B cell (primary cell): ENCODE data around the gene IL1RAPL1. TPM values are rescaled to one million over a fixed set of nuclear protein-coding genes. Genes with fewer than 3 reads are reported as not detected.

ENCODE experiments used
- ATAC-seq: fragments of 200-7000 bp; cut with Tn5 transposase; one replicate; pipeline ENCODE4 v1.10.0; 2021; ENCODE audit warnings: low read depth, mild to moderate bottlenecking, moderate number of reproducible peaks, moderate library complexity
- CTCF ChIA-PET: fragments of 350-600 bp; sonication (Branson Sonifier 250); formaldehyde crosslinking; loops from one replicate; lab custom pipeline; 2021; ENCODE audit warnings: antibody characterized with exemption, inconsistent platforms; lab: Charles Lee
- POLR2A ChIA-PET: fragments of 350-600 bp; sonication (Branson Sonifier 250); formaldehyde crosslinking; loops from one replicate; lab custom pipeline; 2021; ENCODE audit warnings: antibody characterized with exemption; lab: Charles Lee
- DNase-seq: peaks from one replicate; pipeline ENCODE4 v3.0.0; 2013
- H2AFZ ChIP-seq: 2 replicates; pipeline ENCODE4 v1.6.1; 2012; ENCODE audit warnings: mild to moderate bottlenecking, low read depth, low read length; ENCODE audit not compliant: insufficient read depth, poor library complexity, severe bottlenecking
- H3K27ac ChIP-seq, 2 donors: 1 replicate in 1 of 2; 2 replicates in 1 of 2; pipeline ENCODE4 v1.5.1; 2012 to 2013; ENCODE audit warnings: low read length in 2 of 2, mild to moderate bottlenecking in 2 of 2, moderate library complexity in 1 of 2
- H3K27me3 ChIP-seq, 4 experiments: fragments of 200-600 bp in 1 of 4; sonication (generic) in 1 of 4; replicated peaks in 1 of 4; 1 replicate in 2 of 4; 2 replicates in 2 of 4; pipeline versions ENCODE4 v1.6.1 to v1.7.0; 2013 to 2016; ENCODE audit warnings: low read length in 3 of 4, mild to moderate bottlenecking in 2 of 4, mixed read lengths in 1 of 4, moderate library complexity in 1 of 4; ENCODE audit not compliant: insufficient read depth in 4 of 4, control insufficient read depth in 3 of 4; ENCODE audit errors: control extremely low read depth in 1 of 4
- H3K36me3 ChIP-seq, 2 experiments: replicated peaks in 1 of 2; 1 replicate in 1 of 2; 2 replicates in 1 of 2; pipeline versions ENCODE4 v1.6.1 to v1.7.1; 2013; ENCODE audit warnings: low read length in 1 of 2; ENCODE audit not compliant: insufficient read depth in 2 of 2, control insufficient read depth in 1 of 2; ENCODE audit errors: control extremely low read depth in 1 of 2, extremely low read depth in 1 of 2
- H3K4me1 ChIP-seq, 2 donors: fragments of 200-600 bp in 1 of 2; sonication (generic) in 1 of 2; 1 replicate in 1 of 2; 2 replicates in 1 of 2; pipeline versions ENCODE4 v1.5.1 to v1.6.1; 2013 to 2017; ENCODE audit warnings: low read length in 2 of 2; ENCODE audit not compliant: control insufficient read depth in 2 of 2, insufficient read depth in 2 of 2
- H3K4me2 ChIP-seq: replicated peaks from 2 replicates; pipeline ENCODE3; 2012; ENCODE audit warnings: mild to moderate bottlenecking, low read depth, low read length; ENCODE audit not compliant: poor library complexity, severe bottlenecking
- H3K4me3 ChIP-seq, 5 experiments: fragments of 200-600 bp in 1 of 5; sonication (generic) in 1 of 5; 1 replicate in 3 of 5; 2 replicates in 2 of 5; pipeline versions ENCODE4 v1.5.1 to v1.7.0; 2011 to 2016; ENCODE audit warnings: low read length in 4 of 5, mild to moderate bottlenecking in 4 of 5, low read depth in 2 of 5, control low read depth in 1 of 5, moderate library complexity in 1 of 5; ENCODE audit not compliant: insufficient read depth in 1 of 5; ENCODE audit errors: control extremely low read depth in 1 of 5, extremely low read depth in 1 of 5
- H3K79me2 ChIP-seq: fragments of 200-600 bp; sonication (generic); one replicate; pipeline ENCODE4 v1.6.0; 2016; ENCODE audit warnings: low read length; ENCODE audit not compliant: control insufficient read depth, insufficient read depth
- H3K9ac ChIP-seq: fragments of 200-600 bp; sonication (generic); 2 replicates; pipeline ENCODE4 v1.6.1; 2017; ENCODE audit warnings: mild to moderate bottlenecking, low read length, moderate library complexity
- H3K9me3 ChIP-seq, 3 donors: one replicate each; pipeline versions ENCODE4 v1.6.1 to v1.7.1; 2013; ENCODE audit warnings: low read length in 2 of 3; ENCODE audit not compliant: control insufficient read depth in 2 of 3, insufficient read depth in 1 of 3; ENCODE audit errors: control extremely low read depth in 1 of 3
- H4K20me1 ChIP-seq: 2 replicates; pipeline ENCODE4 v1.6.0; 2012; ENCODE audit warnings: mild to moderate bottlenecking, low read length; ENCODE audit not compliant: insufficient read depth, control insufficient read depth, poor library complexity, severe bottlenecking
- H3K27ac Mint-ChIP-seq: one replicate; pipeline ENCODE4 v1.8.0; 2021; ENCODE audit warnings: mixed read lengths
- H3K27me3 Mint-ChIP-seq: one replicate; pipeline ENCODE4 v1.8.0; 2021; ENCODE audit warnings: mixed read lengths
- H3K4me1 Mint-ChIP-seq: one replicate; pipeline ENCODE4 v1.8.0; 2021; ENCODE audit warnings: mixed read lengths
- H3K4me3 Mint-ChIP-seq: one replicate; pipeline ENCODE4 v1.8.0; 2021; ENCODE audit warnings: mixed read lengths
- H3K9me3 Mint-ChIP-seq: one replicate; pipeline ENCODE4 v1.8.0; 2022; ENCODE audit warnings: mixed read lengths; ENCODE audit not compliant: insufficient read depth
- EZH2 ChIP-seq: IDR thresholded peaks from 2 replicates; pipeline ENCODE4 v1.6.1; 2012; ENCODE audit warnings: borderline replicate concordance, low read depth, mild to moderate bottlenecking, moderate library complexity, low read length; ENCODE audit not compliant: insufficient read depth, poor library complexity, severe bottlenecking
- WGBS: methylation state at CpG from one replicate; pipeline ENCODE4 v1.1.5; 2013; ENCODE audit warnings: missing lambda C conversion rate; ENCODE audit not compliant: insufficient coverage; 5-methylcytosine and 5-hydroxymethylcytosine counted together
- intact Hi-C: fragments of 100-400 bp; cut with micrococcal nuclease; formaldehyde crosslinking; loops from one replicate; pipeline ENCODE4 v1.10.0; 2022
- polyA plus RNA-seq: library from polyadenylated mRNA; depleted of rRNA; stranded (reverse); fragments of >200 nt; gene quantifications from 2 replicates; pipeline ENCODE4 v1.2.3, GENCODE V29; 2012
- total RNA-seq, 2 donors: library from RNA; stranded (reverse); fragments of 120-200 nt in 1 of 2; gene quantifications; 1 replicate in 1 of 2; 2 replicates in 1 of 2; pipeline versions ENCODE4 v1.2.3 to v1.2.4, GENCODE V29; 2013 to 2022
- TF ChIP-seq, protein P1 (sequence below): fragments of 200-600 bp; IDR thresholded peaks from one replicate; pipeline ENCODE4 v1.8.0; 2022; ENCODE audit warnings: antibody characterized with exemption, mild to moderate bottlenecking

Gene IL1RAPL1
- total and polyA plus RNA-seq, 2 donors (not counting 1 experiment from before 2014, with no cell fraction given): not detected

GRCh38 chrX:29083823-29084222 lies 496.6 kb downstream of the IL1RAPL1 start:
- intact Hi-C loops: no loop called here
- no peak for ATAC-seq
- WGBS: 100% methylated on average over 1 of the region's 2 CpGs

DNA sequence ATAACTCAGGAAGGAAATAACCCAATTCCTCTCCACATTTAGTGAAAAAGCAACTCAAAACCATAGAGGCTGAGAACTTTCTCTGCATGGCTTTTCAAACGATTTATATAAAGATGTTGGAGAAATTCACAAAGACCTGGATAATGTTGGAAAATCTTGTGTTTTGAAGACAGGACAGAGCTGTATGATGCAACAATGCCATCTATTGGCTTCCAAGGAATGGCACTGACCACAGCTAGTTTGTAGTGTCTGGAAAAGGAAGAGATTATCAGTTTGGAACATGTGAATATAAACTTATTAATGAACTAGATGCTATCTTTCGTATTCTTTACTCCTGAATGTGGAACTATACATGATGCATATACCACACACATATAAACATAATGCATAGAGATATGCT lies 503.6 kb downstream of the IL1RAPL1 start:
- intact Hi-C loops: no loop called here
- ChIA-PET CTCF (no interaction called here), POLR2A (no interaction called here)
- Histone ChIP-seq H3K27ac (no peak overlapping the region), H3K36me3 (no peaks in the 10 kb centered on the region), H3K79me2 (no peaks in the 10 kb centered on the region), H3K4me3 (no peak overlapping the region), H2AFZ (no peak overlapping the region), H3K4me2 (no peak overlapping the region), H3K27me3 (no peaks in the 10 kb centered on the region), H4K20me1 (no peaks in the 10 kb centered on the region), H3K9ac (no peak overlapping the region), H3K4me1 (no peaks in the 10 kb centered on the region), H3K9me3 (no peaks in the 10 kb centered on the region)
- WGBS: no CpG with 5 or more reads among the region's 2 CpGs
- no peak for TF ChIP-seq EZH2
- TF ChIP-seq, protein P1, sequence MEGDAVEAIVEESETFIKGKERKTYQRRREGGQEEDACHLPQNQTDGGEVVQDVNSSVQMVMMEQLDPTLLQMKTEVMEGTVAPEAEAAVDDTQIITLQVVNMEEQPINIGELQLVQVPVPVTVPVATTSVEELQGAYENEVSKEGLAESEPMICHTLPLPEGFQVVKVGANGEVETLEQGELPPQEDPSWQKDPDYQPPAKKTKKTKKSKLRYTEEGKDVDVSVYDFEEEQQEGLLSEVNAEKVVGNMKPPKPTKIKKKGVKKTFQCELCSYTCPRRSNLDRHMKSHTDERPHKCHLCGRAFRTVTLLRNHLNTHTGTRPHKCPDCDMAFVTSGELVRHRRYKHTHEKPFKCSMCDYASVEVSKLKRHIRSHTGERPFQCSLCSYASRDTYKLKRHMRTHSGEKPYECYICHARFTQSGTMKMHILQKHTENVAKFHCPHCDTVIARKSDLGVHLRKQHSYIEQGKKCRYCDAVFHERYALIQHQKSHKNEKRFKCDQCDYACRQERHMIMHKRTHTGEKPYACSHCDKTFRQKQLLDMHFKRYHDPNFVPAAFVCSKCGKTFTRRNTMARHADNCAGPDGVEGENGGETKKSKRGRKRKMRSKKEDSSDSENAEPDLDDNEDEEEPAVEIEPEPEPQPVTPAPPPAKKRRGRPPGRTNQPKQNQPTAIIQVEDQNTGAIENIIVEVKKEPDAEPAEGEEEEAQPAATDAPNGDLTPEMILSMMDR: no peak
- H3K27ac Mint-ChIP-seq: no peak overlapping the region
- H3K9me3 Mint-ChIP-seq: no peaks in the 10 kb centered on the region
- H3K4me3 Mint-ChIP-seq: no peak overlapping the region
- no peak for DNase-seq
- H3K27me3 Mint-ChIP-seq: no peaks in the 10 kb centered on the region
- H3K4me1 Mint-ChIP-seq: no peaks in the 10 kb centered on the region
- ATAC-seq: no peak

More at GRCh38 chrX:29083823-29084222, 496.6 kb downstream of the IL1RAPL1 start:
- no peaks in the 10 kb centered on the region for H4K20me1 ChIP-seq
- no peaks in the 10 kb centered on the region for H3K4me1 ChIP-seq
- no peak overlapping the region for H3K4me3 ChIP-seq
- no peak overlapping the region for H3K27ac Mint-ChIP-seq
- no peaks in the 10 kb centered on the region for H3K79me2 ChIP-seq
- H3K4me1 Mint-ChIP-seq: no peaks in the 10 kb centered on the region
- no peak overlapping the region for H2AFZ ChIP-seq
- no peak overlapping the region for H3K4me3 Mint-ChIP-seq
- ChIA-PET CTCF (no interaction called here), POLR2A (no interaction called here)
- no peaks in the 10 kb centered on the region for H3K27me3 Mint-ChIP-seq
- H3K9me3 Mint-ChIP-seq: no peaks in the 10 kb centered on the region
- no peak overlapping the region for H3K27ac ChIP-seq
- H3K9ac ChIP-seq: no peak overlapping the region
- no peaks in the 10 kb centered on the region for H3K27me3 ChIP-seq
- no peak overlapping the region for H3K4me2 ChIP-seq
- H3K9me3 ChIP-seq: no peaks in the 10 kb centered on the region
- no peaks in the 10 kb centered on the region for H3K36me3 ChIP-seq
- no peak for DNase-seq
- TF ChIP-seq, protein P1: no peak
- TF ChIP-seq EZH2: no peak
